Ishikawa (cell line): ENCODE data around the gene RGL1.

Source experiments
- CEBPB ChIP-seq: IDR thresholded peaks from 2 replicates; pipeline ENCODE4 v1.6.1; 2012
- CREB1 ChIP-seq: IDR thresholded peaks from 2 replicates; pipeline ENCODE4 v1.6.1; 2012; ENCODE audit warnings: low read depth
- EGR1 ChIP-seq: IDR thresholded peaks from 2 replicates; pipeline ENCODE4 v1.6.1; 2012
- EP300 ChIP-seq: IDR thresholded peaks from 2 replicates; pipeline ENCODE4 v1.6.1; 2012; ENCODE audit warnings: borderline replicate concordance
- FOXM1 ChIP-seq: IDR thresholded peaks from 2 replicates; pipeline ENCODE4 v1.6.1; 2012; ENCODE audit warnings: low read depth, borderline replicate concordance
- NFIC ChIP-seq: IDR thresholded peaks from 2 replicates; pipeline ENCODE4 v1.6.1; 2012
- RAD21 ChIP-seq: IDR thresholded peaks from 2 replicates; pipeline ENCODE4 v1.6.1; 2012; ENCODE audit warnings: low read depth
- REST ChIP-seq: IDR thresholded peaks from 2 replicates; pipeline ENCODE4 v1.6.1; 2012; ENCODE audit warnings: low read depth, mild to moderate bottlenecking
- TAF1 ChIP-seq: IDR thresholded peaks from 2 replicates; pipeline ENCODE4 v1.6.1; 2012; ENCODE audit warnings: low read depth, mild to moderate bottlenecking
- TCF12 ChIP-seq: IDR thresholded peaks from 2 replicates; pipeline ENCODE4 v1.6.1; 2012; ENCODE audit warnings: low read depth
- TEAD4 ChIP-seq: IDR thresholded peaks from 2 replicates; pipeline ENCODE4 v1.6.1; 2012
- YY1 ChIP-seq: IDR thresholded peaks from 2 replicates; pipeline ENCODE4 v1.6.1; 2012; ENCODE audit warnings: low read depth
- ZBTB7A ChIP-seq: IDR thresholded peaks from 2 replicates; pipeline ENCODE4 v1.6.1; 2012; ENCODE audit warnings: low read depth
- TF ChIP-seq, protein P1 (sequence below): IDR thresholded peaks from 2 replicates; pipeline ENCODE4 v1.6.1; 2012
- TF ChIP-seq, protein P2 (sequence below): IDR thresholded peaks from 2 replicates; pipeline ENCODE4 v1.6.1; 2012

The RGL1 gene

DNA sequence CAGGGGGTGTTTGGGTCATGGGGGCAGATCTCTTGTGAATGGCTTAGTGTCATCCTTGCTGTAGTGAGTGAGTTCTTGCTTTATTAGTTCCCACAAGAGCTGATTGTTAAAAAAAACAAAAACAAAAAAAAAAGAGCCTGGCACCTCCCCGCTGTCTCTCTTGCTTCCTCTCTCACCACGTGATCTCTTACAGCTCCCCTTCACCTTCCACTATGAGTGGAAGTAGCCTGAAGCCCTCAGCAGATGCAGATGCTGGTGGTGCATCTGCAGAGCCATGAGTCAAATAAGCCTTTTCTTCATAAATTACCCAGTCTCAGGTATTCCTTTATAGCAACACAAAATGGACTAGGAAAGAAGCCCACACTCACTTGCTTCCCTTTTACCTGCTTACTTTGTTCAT lies 17.2 kb upstream of the RGL1 start:
- TF ChIP-seq TAF1 = no peak
- TF ChIP-seq TCF12 = no peak
- TF ChIP-seq CREB1 = no peak
- no peak for TF ChIP-seq NFIC
- TF ChIP-seq FOXM1 = no peak
- TF ChIP-seq TEAD4 = no peak
- no peak for TF ChIP-seq ZBTB7A
- TF ChIP-seq RAD21 = no peak
- no peak for TF ChIP-seq EGR1

DNA sequence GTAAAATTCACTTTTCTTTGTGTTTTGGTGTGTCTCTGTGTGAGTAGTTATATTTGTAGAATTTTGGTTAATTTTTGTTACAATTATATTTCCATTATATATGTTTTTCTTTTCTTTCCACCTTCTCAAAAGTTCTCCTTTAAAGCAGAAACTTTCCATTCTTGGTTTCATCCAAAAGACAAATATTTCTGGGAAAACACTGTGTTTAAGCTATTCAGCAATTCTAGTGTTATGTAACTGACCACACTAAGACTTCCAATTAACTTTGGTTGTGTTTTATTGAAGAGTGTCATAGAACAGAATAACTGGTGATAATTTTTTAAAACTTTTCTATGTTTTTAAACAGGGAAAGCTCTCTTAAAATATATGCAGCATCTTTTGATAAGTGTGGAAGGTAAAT lies 13.6 kb upstream of the RGL1 start:
- TF ChIP-seq YY1 (no peak), NFIC (no peak), EGR1 (no peak), EP300 (no peak), TAF1 (no peak), TCF12 (no peak), TEAD4 (no peak), CREB1 (no peak), FOXM1 (no peak), REST (no peak), ZBTB7A (no peak), RAD21 (no peak), CEBPB (no peak)
- TF ChIP-seq, protein P1, sequence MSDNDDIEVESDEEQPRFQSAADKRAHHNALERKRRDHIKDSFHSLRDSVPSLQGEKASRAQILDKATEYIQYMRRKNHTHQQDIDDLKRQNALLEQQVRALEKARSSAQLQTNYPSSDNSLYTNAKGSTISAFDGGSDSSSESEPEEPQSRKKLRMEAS = no peak
- TF ChIP-seq, protein P2, sequence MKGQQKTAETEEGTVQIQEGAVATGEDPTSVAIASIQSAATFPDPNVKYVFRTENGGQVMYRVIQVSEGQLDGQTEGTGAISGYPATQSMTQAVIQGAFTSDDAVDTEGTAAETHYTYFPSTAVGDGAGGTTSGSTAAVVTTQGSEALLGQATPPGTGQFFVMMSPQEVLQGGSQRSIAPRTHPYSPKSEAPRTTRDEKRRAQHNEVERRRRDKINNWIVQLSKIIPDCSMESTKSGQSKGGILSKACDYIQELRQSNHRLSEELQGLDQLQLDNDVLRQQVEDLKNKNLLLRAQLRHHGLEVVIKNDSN = no peak

GRCh38 chr1:183792300-183792699 lies 12.6 kb upstream of the RGL1 start:
- TF ChIP-seq TAF1 = no peak
- no peak for TF ChIP-seq TCF12
- TF ChIP-seq, protein P2 = no peak
- TF ChIP-seq EGR1 = no peak
- TF ChIP-seq ZBTB7A = no peak
- TF ChIP-seq TEAD4 = no peak
- TF ChIP-seq EP300 = no peak

DNA sequence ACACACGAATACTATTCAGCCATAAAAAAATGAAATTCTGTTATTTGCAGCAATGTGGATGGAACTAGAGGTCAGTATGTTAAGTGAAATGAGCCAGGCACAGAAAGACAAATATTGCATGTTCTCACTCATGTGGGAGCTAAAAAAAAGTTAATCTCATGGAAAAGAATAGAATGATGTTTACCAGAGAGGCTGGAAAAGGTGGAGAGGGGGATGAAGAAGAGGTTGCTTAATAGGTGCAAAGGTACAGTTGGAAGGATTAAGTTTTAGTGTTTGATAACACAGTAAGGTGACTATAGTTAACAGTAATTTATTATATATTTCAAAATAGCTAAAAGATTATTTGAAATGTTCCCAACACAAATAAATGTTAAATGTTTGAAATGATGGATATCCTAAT lies 10.8 kb upstream of the RGL1 start:
- TF ChIP-seq ZBTB7A (no peak), TCF12 (no peak), CEBPB (no peak), CREB1 (no peak), YY1 (no peak), FOXM1 (no peak), EGR1 (no peak), TEAD4 (no peak), NFIC (no peak), TAF1 (no peak), REST (no peak), RAD21 (no peak), EP300 (no peak)
- TF ChIP-seq, protein P2 = no peak
- TF ChIP-seq, protein P1 = no peak

DNA sequence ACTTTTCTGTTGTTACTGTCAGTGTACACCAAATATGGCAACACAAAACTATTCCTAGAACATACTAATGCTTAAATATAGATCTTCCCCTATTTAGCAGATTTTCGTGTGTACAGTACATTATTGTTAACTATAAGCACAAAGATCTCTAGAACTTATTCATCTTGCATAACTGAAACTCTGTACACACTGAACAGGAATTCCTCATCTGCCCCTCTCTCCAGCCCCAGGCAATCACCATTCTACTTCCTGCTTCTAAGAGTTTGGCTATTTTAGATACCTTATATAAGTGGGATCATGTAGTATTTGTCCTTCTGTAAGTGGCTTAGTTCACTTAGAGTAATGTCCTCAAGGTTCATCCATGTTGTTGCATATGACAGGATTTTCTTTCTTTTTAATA lies 4.5 kb upstream of the RGL1 start:
- TF ChIP-seq REST (no peak), YY1 (no peak), TAF1 (no peak), CEBPB (no peak), RAD21 (no peak), NFIC (no peak), TCF12 (no peak), ZBTB7A (no peak), EGR1 (no peak)
- TF ChIP-seq, protein P1 = no peak
- TF ChIP-seq, protein P2 = no peak
